Uterus (tissue), 4 donors: ENCODE measurements around the gene RICTOR. TPM values are rescaled to one million over a fixed set of nuclear protein-coding genes. Genes with fewer than 3 reads are reported as not detected.

Experiments used
- DNase-seq, 2 donors: peaks; one replicate each; pipeline ENCODE4 v3.0.0-alpha.2; 2019 to 2020
- H3K27ac ChIP-seq, 2 donors: fragments of 200-600 bp; sonication (generic); 1 replicate in 1 of 2; 2 replicates in 1 of 2; pipeline ENCODE4 v1.5.1; 2016 to 2018
- H3K27me3 ChIP-seq, 2 donors: fragments of 200-600 bp; sonication (generic); one replicate each; pipeline ENCODE4 v1.5.1; 2018 to 2019; ENCODE audit warnings: control low read depth in 1 of 2
- H3K36me3 ChIP-seq, 2 donors: fragments of 200-600 bp; sonication (generic); one replicate each; pipeline ENCODE4 v1.5.1; 2019; ENCODE audit warnings: control low read depth in 1 of 2
- H3K4me1 ChIP-seq, 2 donors: fragments of 200-600 bp; sonication (generic); one replicate each; pipeline ENCODE4 v1.5.1; 2018 to 2019; ENCODE audit warnings: control low read depth in 1 of 2
- H3K4me3 ChIP-seq, 2 donors: fragments of 200-600 bp; sonication (generic); 1 replicate in 1 of 2; 2 replicates in 1 of 2; pipeline ENCODE4 v1.5.1; 2018 to 2019; ENCODE audit warnings: mild to moderate bottlenecking in 1 of 2
- H3K9me3 ChIP-seq, 2 donors: fragments of 200-600 bp; sonication (generic); one replicate each; pipeline ENCODE4 v1.5.1; 2019; ENCODE audit warnings: control low read depth in 1 of 2
- POLR2A ChIP-seq, 2 donors: fragments of 450-650 bp; IDR thresholded peaks; one replicate each; pipeline ENCODE4 v1.6.1; 2016; ENCODE audit warnings: antibody characterized with exemption in 2 of 2, mild to moderate bottlenecking in 1 of 2, moderate library complexity in 1 of 2
- intact Hi-C: fragments of 100-400 bp; cut with DNase I; formaldehyde crosslinking; loops from one replicate; pipeline ENCODE4 v1.15.1; 2023; ENCODE audit warnings: low total_unique reads
- total RNA-seq, 4 donors: library from RNA; depleted of rRNA in 3 of 4; stranded (reverse); fragments of >200 nt in 3 of 4; gene quantifications; one replicate each; pipeline versions ENCODE4 v1.1.0 to v1.2.4, GENCODE V29; 2014 to 2023
- TF ChIP-seq, protein P1 (sequence below), 4 experiments: fragments of 200-600 bp in 2 of 4; fragments of 450-650 bp in 2 of 4; sonication (generic) in 2 of 4; IDR thresholded peaks; one replicate each; pipeline ENCODE4 v1.5.1; 2016 to 2019; ENCODE audit warnings: antibody characterized with exemption in 4 of 4, mild to moderate bottlenecking in 2 of 4, moderate library complexity in 1 of 4
- donor health status: DM: yes; HTN: yes; CAD: no.

Gene RICTOR
- total RNA-seq, 4 donors from 2014 or later, result 50.6 to 79.4 (median 70.6) TPM

DNA sequence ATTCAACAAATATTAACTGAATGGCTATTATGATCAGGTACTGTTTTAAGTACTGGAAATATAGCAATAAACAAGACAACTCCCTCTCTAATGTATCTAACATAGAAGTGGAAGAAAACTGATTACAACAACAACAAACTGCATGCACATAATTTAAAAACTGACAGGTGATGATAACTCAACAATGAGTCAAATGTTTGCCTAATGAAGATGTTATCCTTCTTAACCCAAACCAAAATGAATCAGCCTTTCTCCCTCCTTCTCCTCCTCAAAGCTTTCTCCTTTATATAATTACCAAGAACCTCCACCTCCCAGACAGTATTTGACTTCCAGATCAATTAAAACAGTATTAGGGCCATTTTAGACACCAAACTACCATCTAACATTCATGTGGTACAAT is 49.3 kb downstream of the RICTOR start:
- Histone ChIP-seq H3K36me3 (no peaks in the 10 kb centered on the region), H3K4me3 (no peak overlapping the region), H3K9me3 (no peaks in the 10 kb centered on the region), H3K4me1 (no peaks in the 10 kb centered on the region), H3K27me3 (no peaks in the 10 kb centered on the region), H3K27ac (peak overlapping the region in 1 of 2 donors; percentile 24)
- intact Hi-C loops, result no loop called here
- TF ChIP-seq, protein P1, sequence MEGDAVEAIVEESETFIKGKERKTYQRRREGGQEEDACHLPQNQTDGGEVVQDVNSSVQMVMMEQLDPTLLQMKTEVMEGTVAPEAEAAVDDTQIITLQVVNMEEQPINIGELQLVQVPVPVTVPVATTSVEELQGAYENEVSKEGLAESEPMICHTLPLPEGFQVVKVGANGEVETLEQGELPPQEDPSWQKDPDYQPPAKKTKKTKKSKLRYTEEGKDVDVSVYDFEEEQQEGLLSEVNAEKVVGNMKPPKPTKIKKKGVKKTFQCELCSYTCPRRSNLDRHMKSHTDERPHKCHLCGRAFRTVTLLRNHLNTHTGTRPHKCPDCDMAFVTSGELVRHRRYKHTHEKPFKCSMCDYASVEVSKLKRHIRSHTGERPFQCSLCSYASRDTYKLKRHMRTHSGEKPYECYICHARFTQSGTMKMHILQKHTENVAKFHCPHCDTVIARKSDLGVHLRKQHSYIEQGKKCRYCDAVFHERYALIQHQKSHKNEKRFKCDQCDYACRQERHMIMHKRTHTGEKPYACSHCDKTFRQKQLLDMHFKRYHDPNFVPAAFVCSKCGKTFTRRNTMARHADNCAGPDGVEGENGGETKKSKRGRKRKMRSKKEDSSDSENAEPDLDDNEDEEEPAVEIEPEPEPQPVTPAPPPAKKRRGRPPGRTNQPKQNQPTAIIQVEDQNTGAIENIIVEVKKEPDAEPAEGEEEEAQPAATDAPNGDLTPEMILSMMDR (IDR thresholded peaks at IDR 0.05), result no peak
- TF ChIP-seq POLR2A (IDR thresholded peaks at IDR 0.05), result no peak
- DNase-seq, result no peak

DNA sequence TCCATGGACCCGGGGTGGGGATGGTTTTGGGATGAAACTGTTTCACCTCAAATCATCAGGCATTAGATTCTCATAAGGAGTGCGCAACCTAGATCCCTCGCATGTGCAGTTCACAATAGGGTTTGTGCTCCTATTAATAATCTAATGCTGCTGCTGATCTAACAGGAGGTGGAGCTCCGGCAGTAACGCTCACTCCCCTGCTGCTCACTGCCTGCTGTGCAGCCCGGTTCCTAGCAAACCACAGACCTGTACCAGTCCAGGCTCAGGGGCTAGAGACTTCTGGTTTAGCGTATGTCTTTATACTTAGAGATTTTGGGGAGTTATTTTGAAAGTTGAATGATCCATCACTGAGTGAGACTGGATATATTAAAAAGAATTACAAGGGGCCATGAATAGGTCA is 50.2 kb downstream of the RICTOR start:
- TF ChIP-seq POLR2A (IDR thresholded peaks at IDR 0.05), result no peak
- TF ChIP-seq, protein P1 (IDR thresholded peaks at IDR 0.05), result no peak
- Histone ChIP-seq H3K9me3 (no peaks in the 10 kb centered on the region), H3K36me3 (no peaks in the 10 kb centered on the region), H3K4me1 (no peaks in the 10 kb centered on the region), H3K27ac (peak overlapping the region in 1 of 2 donors; percentile 5), H3K27me3 (no peaks in the 10 kb centered on the region), H3K4me3 (no peak overlapping the region)
- intact Hi-C loops, result no loop called here
- DNase-seq, result no peak

DNA sequence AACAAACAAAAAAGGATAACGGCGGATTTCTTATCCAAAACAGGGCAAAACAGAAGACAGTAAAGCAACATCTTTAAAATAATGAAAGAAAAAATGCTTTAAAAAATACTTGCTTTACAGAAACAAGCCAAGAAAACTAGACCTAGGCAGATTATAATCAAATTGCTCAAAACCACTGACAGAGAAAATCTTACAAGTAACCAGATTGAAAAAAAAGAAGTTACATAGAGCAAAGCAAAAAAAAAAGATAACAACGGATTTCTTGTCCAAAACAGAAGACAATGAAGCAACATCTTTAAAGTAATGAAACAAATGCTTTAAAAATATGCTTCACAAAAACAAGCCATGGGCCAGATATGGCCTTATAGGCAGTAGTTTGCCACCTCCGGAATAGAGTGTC is 51.1 kb downstream of the RICTOR start:
- no peaks in the 10 kb centered on the region for H3K9me3 ChIP-seq
- TF ChIP-seq, protein P1 (IDR thresholded peaks at IDR 0.05), result no peak
- TF ChIP-seq POLR2A (IDR thresholded peaks at IDR 0.05), result no peak
- H3K4me1 ChIP-seq, result no peaks in the 10 kb centered on the region
- DNase-seq, result no peak
- no peaks in the 10 kb centered on the region for H3K36me3 ChIP-seq
- no peaks in the 10 kb centered on the region for H3K27me3 ChIP-seq
- H3K4me3 ChIP-seq, result no peak overlapping the region
- no peak overlapping the region for H3K27ac ChIP-seq
- intact Hi-C loops, result no loop called here

DNA sequence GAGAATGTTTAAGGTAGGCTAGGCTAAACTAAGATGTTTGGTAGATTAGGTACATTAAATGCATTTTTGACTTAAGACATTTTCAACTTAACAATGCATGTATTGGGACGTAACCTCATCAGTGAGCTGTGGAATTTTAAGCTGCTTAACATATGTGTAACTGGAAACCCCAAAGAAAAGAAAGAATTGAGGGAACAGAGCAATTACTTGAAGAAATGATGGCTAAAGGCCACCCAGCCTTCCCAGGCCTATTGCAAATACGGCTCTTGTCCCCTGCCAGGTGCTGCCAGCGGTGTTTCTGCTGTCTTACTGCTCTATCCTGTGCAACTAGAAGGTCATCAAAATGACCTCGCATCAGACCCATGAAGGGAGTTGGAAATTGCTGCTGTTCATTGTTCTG is 52.0 kb downstream of the RICTOR start:
- no peak for TF ChIP-seq POLR2A (IDR thresholded peaks at IDR 0.05)
- TF ChIP-seq, protein P1 (IDR thresholded peaks at IDR 0.05), result no peak
- Histone ChIP-seq H3K9me3 (no peaks in the 10 kb centered on the region), H3K4me3 (no peak overlapping the region), H3K36me3 (no peaks in the 10 kb centered on the region), H3K27ac (no peak overlapping the region), H3K4me1 (no peaks in the 10 kb centered on the region), H3K27me3 (no peaks in the 10 kb centered on the region)
- intact Hi-C loops, result no loop called here
- no peak for DNase-seq

DNA sequence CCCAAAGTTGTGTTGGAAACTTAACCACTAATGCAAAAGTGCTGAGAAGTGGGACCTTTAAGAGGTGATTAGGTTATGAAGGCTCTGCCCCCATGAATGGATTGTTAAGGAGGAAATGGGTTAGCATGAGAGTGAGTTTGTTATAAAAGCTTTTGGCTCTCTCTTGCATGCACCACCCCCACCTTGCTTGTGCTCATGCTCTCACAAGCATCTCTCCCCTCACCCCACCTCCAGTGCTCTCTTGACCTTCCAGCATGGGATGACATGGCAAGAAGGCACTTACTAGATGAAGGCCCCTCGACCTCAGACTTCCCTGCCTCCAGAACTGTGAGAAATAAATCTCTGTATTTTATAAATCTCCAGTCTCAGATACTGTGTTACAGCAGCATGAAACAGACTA is 52.8 kb downstream of the RICTOR start:
- intact Hi-C loops, result no loop called here
- Histone ChIP-seq H3K27ac (peak overlapping the region; percentile 36 to 52), H3K27me3 (no peaks in the 10 kb centered on the region), H3K9me3 (no peaks in the 10 kb centered on the region), H3K4me3 (no peak overlapping the region), H3K36me3 (no peaks in the 10 kb centered on the region), H3K4me1 (peaks cover 0 to 5% of the 10 kb centered on the region in 2 donors)
- DNase-seq, result no peak
- TF ChIP-seq POLR2A (IDR thresholded peaks at IDR 0.05), result no peak
- TF ChIP-seq, protein P1 (IDR thresholded peaks at IDR 0.05), result no peak
